HG03520 (cell line): ENCODE results near the gene STRBP.
"Not testable (repeated sequence)": the region's sequence is repeated elsewhere in the genome, so short reads cannot be mapped to it uniquely, and the experiment has no call there.

Experiments
- ATAC-seq: cut with Tn5 transposase; IDR thresholded peaks from one replicate; pipeline ENCODE4 v1.9.1; 2021; ENCODE audit warnings: mild to moderate bottlenecking, moderate library complexity; ENCODE audit not compliant: unreplicated experiment

The STRBP gene

DNA sequence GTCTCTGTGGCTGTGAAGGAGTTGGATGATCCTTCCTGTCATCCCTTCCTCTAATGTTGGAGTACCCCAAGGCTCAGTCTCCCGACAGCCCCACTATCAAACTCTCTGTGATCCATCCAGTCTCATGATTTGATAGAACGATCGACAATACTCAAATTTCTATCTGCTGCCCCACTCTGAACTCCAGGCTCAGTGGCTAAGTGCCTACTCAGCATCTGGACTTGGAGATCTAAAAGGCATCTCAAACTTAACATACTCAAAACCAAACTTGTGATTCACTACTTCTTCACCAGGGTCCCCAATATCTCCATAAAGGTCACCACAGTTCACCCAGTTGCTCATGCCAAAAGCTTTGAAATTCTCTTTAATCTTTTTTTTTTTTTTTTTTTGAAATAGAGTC, 15.1 kb upstream of the STRBP start:
- ATAC-seq = no peak

DNA sequence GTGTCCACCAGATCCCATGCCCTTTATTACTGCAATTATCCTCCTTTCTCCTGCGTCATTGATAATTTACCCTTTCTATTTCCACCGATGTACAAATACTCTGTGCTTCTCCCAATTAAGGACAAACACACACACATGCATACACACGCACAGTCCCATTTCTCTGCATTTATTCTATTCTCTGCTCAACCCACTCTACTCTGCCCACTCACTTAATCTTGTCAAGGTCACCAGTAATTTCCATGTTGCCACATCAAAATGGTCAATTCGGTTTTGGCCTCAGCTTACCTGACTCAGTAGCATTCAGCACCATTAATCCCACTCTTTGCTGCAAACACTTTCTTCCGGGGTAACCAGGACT, 14.6 kb upstream of the STRBP start:
- ATAC-seq = no peak

DNA sequence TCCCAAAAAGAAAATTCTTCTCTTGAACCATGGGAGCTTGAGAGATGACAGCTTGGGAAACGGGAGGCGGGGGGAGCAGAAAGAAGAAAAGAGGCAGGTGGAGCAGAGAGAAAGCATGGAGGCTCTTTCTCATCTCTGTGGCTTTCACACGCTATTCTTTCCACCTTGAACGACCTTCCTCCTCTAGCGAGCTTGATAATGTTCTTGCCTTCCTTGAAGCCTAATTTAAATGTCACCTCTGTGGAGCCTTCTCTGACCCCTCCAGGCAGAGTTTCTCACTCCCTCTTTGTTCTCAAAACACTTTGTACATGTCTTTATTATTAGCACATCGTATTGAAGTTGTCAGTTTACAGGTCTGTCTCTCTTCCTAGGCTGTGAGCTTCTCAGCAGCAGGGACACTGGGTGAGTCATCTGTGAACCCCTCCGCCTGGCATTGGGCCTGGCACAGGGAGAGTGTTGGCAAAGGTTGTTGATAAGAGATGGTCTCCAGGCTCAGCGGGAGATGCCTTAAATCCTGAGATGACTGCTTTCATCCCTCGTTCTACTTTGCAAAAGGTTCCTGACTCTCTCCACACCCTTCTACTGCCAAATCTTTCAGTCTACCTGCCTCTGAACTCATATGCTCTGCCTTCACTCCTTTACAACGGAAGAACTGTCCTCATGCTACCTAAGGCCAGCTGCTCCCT, 14.1 kb upstream of the STRBP start:
- ATAC-seq = no peak

DNA sequence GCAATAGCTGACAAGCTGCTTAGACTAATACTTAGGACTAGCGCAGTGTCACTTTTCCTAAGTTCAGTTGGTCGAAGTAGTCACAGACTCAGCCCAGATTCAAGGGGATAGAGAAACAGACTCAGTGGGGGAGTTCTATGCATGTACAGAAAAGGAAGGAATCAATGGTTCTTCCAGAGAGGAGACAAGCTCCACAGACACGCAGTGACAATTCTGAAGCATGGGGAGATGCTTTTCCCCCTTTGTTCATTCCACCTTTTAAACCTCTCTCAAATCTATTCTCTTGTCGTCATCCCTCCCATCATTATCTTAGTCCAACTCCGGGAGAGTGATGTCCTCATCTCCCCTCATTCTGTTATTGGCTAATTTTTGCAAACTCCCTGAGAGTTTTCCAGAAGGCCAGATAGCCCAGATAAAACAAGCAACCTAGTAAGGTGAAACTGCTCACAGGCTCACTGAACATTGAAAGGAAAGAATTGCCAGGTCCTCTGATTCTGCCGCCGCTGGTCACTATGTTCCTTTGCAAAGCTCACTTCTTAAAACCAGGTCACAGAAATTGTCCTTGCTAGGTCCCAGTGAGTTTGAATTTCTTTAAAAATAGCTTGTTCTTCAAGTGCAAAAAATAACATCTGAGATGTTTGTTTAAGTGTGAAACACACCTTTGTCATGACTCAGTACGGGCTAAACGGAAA, 13.4 kb upstream of the STRBP start:
- ATAC-seq = no peak

DNA sequence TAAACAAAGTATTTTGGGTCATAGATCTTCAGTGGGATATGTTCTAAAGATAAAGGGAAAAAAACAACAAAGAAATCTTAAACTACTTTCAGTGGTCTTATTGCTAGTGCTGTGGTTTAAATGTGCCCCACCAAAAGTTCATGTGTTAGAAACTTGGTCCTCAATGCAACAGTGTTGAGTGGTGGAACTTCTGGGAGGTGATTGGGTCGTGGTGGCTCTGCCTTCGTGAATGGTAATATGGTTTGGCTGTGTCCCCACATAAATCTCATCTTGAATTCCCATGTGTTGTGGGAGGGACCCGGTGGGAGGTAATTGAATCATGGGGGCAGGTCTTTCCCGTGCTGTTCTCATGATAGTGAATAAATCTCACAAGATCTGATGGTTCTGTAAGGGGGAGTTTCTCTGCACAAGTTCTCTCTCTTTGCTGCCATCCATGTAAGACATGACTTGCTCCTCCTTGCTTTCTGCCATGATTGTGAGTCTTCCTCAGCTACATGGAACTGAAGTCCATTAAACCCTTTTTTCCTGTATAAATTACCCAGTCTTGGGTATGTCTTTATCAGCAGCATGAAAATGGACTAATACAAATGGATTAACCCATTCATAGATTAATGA, 10.6 kb upstream of the STRBP start:
- ATAC-seq = not testable (repeated sequence)

DNA sequence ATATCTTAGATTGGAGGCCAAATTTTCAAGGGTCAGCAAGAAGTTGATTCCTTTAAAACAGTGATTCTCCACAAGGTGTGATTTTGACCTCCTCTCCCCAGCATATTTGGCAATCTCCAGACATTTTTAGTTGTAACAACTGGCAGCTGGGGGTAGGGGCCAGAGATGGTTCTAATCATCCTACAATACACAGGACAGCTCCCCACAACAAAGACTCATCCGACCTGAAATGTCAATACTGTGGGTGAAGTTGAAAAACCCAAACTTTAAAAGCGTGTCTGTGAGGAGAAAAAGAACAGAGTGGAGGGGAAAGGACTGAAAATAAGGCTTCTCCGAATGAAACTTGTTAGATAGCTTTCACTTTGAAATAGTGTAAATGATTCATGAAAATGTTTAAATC, 10.0 kb upstream of the STRBP start:
- ATAC-seq = no peak

DNA sequence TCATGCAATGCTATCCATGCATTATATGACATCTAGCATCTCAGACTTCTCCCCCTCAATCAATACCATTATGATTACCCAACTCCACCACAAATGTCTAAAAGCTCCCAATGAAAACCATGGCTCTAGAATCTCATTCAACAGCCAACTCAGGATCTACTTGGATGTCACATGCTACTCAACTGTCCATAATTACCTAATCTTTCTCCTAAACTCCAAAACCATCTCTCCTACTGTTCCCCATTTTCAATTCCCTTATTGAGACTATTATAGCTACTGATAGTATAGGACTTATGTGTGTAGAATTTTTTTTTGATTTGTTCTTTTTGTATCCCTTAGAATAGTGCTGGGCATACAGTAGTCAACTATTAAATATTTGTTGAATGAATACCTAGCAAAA, 8.2 kb upstream of the STRBP start:
- no peak for ATAC-seq

DNA sequence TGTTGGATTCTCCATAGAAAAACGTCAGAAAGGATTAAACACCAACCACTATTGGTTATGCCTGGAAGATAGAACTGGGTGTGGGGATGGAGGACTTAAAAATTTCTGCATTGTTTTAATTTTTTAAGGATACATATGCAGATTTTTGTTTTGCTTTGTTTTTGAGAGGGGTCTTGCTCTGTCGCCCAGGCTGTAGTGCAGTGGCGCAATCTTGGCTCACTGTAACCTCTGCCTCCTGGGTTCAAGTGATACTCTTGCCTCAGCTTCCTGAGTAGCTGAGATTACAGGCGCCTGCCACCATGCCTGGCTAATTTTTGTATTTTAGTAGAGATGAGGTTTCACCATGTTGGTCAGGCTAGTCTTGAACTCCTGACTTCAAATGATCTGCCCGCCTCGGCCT, 2.7 kb upstream of the STRBP start:
- ATAC-seq = not testable (repeated sequence)

DNA sequence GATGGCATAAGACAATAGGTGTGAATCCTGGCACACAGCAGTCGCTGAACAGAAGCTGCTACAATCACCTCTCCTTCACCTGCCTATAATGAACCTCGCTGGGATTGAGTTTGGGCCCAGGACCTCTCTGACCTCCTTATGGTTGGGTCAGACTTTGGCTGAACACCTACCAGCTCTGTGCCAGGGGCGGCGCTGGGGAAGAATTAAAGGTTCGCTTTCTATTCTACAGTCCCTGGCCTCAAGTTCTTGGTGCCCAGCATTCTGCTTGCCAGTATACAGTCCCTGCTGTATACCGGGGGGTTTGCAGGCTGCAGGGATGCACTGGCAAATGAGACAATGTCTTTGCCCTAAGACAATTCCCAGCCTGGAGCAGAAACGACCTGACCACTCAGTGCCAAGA, 895 bp upstream of the STRBP start:
- no peak for ATAC-seq

DNA sequence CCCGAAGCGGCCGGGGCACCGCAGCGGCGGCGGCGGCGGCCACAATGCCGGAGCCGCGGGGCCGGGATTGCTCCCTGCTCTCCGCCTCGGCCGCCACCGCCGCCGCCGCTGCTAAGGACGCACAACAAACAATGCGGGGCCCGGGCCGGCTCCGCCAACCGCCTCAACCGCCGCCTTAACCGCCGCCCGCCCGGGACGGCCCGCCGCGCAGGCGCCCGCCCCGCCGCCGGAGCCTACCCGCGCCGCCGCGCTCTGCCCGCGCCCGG, 254 bp downstream of the STRBP start:
- peak; percentile 10 for ATAC-seq

DNA sequence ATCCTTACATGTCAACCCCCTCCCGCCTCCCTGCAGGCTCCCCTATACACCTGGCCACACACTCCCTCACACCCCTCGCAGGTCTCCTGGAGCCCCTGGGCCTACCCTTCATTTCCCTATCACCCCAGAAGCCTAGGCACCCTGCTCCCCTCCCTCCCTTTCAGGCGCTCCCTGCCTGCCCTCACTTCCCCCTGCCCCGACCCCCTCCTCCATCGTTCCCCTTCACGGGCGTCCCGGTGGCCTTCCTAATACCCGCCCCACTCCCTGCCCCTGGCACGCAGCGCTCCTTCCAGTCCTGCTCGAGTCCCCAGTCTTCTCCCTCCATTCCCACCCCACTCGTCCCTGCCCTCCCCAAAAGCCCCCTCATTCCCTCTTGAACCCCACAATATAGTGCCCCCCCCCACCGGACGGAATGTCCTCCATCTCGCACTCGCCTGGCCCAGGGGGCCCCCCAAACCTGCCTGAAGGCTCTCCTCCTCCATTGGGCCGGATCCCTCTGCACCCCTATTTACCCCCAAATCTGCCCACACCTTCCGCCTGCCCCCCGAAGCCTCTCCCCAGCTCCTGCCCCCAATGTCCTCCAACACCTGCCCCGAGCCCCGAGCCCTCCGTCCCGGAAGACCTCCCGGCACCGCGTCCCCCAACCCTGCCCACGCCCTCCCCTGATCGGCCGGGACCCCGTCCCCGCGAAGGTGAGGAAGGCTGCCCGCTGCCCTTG, 746 bp downstream of the STRBP start:
- no peak for ATAC-seq

DNA sequence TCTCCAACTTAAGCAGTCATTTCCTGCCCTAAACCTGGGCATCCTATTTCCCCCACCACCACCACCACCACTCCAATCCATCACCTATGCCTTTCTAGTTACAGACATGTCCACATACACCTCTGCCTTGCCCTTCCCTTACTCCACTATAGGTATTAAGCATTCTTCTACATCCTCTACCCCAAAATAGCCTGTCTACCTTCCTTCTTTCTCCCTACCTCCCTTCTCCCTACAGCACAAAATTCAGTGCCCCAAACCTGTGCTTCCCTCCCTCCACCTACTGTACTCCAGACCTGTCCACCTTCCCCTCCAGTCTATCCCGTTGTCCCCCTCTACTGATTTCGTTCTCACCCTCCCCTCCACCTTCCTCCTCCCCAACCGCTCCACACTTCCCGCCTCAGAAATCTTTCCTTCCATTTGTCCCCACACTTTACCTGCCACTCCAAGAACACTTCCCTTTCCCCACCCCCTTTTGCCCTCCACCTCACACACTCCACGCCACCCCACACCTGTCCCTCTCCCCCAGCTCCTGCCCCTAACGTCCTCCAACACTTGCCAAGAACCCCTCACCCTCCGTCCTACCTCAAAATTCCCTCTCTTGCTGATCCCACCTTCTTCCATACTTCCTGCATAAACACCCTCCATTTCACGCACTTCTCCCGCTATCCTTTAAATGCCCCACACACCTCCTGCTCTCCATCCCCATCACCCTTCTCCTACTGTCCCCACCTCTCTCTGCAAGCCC, 1.6 kb downstream of the STRBP start:
- no peak for ATAC-seq

DNA sequence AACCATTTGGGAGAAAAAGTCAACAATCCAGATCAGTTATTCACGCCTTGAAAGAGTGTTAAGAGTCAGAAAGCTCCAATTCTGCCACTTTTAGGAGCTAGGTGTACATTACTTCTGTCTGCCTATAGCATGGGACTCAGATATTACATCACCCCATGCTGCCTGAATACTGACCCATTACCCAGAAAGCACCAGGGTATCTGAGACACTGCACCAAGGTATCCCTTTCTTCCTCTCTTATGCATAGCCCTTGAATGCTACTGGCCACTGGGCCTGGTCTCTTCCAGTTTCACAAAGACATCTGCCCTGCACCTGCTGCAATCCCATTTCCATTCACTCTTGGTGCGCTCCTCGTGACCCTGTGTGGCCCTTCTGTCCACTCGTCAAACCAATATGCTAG, 2.6 kb downstream of the STRBP start:
- no peak for ATAC-seq

DNA sequence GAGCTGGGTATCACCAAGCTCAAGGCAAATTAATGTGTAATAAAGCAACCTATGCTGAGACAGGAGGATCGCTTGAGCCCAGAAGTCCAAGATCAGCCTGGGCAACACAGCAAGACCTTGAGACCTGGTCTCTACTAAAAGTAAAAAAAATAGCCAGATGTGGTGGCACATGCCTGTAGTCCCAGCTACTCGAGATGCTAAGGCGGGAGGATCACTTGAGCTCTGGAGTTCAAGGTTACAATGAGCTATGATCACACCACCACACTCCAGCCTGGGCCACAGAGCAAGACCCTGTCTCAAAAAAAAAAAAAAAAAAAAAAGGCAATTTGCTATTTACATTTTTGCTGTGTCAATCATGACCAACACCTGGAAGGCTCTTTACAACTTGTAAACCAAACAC, 5.2 kb downstream of the STRBP start:
- ATAC-seq = no peak

DNA sequence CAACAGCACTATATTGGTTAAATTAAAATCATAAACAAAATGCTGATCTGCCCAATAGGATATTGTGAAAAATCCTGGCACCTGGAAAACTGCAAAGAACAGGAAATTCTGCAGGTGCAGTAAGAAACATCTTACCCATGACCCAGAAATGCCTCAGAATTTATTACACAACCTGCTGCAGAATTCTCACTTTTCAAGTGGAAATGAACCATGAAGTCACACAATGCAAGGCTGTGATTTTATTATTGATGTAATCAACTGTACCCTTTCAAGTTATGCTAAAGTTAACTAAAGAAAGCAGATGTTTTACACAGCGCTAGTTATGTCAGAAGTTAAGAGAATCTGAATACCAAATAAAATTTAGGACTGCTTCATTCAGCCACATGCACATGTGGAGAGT, 6.0 kb downstream of the STRBP start:
- no peak for ATAC-seq

DNA sequence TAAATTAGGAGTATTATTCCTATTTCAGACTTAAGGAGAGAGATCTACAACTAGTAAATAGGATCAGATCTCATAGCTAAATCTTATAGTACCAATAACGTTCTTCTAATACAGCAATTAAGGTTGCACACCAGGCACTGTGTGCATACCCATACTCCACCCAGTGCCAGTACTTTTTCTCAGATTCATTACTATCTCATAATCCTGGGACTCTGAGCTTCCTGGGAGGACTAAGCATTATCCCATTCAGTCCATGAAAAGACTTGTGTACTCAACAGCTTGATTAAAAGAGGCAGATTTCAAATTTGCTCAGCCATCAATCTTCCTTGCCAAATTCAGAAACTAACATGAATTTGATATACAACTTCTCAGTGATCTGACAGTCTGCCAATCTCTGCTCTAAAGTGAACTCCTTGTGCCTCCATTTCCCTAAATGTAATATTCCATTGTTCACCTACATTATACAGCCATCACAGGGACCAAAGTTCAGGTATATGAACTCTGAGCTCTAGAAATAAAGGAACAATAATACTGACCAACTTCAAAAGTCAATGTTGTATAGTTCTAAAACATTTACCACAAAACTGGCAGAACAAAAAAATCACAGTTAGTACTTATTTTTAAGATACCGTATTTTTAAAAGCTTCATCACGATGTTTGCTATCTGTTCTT, 7.2 kb downstream of the STRBP start:
- ATAC-seq = no peak

DNA sequence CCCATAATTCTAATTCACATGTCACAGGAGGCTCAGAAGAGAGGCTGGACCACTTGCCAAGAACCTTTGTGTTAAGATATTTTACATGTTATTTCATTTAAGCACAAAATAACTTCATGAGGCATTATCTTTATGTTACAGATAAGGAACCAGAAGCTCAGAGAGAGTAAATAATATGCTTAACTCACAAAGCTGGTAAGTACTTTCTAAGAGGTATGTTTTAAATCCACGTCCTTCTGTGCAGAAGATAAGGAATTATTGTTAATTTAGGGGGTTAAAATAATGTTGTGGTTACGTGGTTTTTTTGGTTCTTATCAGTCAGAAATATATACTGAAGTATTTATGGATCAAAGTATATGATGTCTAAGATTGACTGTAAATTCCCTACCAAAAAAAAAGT, 8.0 kb downstream of the STRBP start:
- ATAC-seq = no peak

DNA sequence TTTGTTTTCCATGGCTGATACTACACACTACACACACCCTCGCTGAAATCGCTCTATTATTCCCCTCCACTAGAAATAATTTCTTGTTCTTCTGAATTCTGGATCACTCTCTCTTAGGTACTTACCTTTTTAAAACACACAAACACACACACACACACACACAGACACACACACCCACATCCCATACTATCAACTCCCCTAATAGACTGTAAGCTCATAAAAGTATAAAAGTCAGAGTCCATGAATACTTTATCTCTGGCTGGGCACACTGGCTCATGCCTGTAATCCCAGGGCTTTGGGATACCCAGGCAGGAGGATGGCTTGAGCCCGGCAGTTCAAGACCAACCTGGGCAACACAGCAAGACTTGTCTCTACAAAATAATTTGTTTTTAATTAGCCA, 11.1 kb downstream of the STRBP start:
- no peak for ATAC-seq

DNA sequence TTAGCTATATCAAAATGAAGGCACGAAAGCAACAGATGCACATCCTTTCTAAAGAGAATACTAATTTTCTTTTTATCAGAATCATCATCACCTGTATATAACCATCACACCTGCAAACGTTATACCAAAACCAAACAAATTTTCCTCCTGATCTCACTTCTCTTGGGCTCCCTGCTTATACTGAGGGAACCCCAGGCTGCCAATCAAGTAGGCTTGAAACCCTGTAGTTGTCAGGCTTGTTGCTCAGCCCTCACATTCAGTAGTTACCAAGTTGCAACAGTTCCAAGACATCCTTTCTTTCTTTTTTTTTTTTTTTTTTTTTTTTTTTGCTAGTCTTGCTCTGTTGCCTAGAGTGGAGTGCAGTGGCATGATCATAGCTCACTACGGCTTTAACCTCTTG, 12.7 kb downstream of the STRBP start:
- ATAC-seq = no peak

DNA sequence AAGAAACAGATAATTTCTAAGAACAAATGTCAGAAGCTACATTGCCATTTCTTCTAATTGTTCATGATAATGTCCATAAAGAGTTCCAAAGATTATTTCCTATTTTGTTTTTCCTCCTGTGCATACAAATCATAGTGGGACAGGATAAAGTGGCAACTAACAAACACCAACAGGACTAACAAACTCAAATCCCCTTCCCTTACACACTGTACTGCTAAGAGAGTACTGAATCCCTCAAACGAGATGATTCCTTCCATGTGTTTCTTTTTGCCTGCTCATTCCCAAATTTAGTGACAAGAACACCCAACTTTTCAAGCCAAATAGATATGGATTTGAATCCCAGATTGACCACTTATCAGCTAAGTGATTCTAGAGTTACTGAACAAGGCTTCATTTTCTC, 15.2 kb downstream of the STRBP start:
- ATAC-seq = no peak

DNA sequence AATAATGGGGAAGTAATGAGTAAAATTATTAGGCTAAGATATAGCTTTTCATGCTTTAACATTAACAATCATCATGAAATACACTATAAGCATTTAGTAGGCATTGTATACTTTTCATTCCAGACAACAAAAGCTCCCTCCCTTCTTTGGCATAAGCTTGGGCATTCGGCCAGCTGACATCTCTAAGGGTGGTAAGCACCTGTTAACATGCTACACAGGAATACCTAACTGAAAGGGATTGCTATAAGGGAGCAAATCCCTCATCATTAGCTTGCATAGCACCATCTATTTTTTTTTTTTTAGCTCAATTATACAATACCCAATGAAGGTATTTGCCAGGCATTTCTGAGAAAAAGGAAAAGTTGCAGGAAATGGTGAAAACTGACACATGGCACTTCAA, 16.6 kb downstream of the STRBP start:
- ATAC-seq = no peak
